HEK293 (cell line): ENCODE results near the gene PPAT.
A peak's percentile ranks its signal among the peaks of the same experiment; 100 is the strongest.

ENCODE experiments used
- GLIS1 ChIP-seq: fragments of 450-650 bp; formaldehyde crosslinking; IDR thresholded peaks from 2 replicates; pipeline ENCODE4 v1.5.1; 2016; ENCODE audit warnings: missing biosample characterization, missing genetic modification characterization
- IKZF3 ChIP-seq: fragments of 450-650 bp; IDR thresholded peaks from 2 replicates; pipeline ENCODE4 v1.5.0; 2018; ENCODE audit warnings: missing biosample characterization, mild to moderate bottlenecking, missing genetic modification characterization, moderate library complexity
- KLF16 ChIP-seq: fragments of 450-650 bp; formaldehyde crosslinking; IDR thresholded peaks from 2 replicates; pipeline ENCODE4 v1.5.1; 2017; ENCODE audit warnings: missing biosample characterization, missing genetic modification characterization
- PRDM1 ChIP-seq: fragments of 450-650 bp; formaldehyde crosslinking; IDR thresholded peaks from 2 replicates; pipeline ENCODE4; 2016; ENCODE audit warnings: missing biosample characterization, missing genetic modification characterization
- ZNF266 ChIP-seq: fragments of 450-650 bp; formaldehyde crosslinking; IDR thresholded peaks from 2 replicates; pipeline ENCODE4 v1.5.1; 2016; ENCODE audit warnings: missing biosample characterization, missing genetic modification characterization, low read depth
- ZNF394 ChIP-seq: fragments of 450-650 bp; formaldehyde crosslinking; IDR thresholded peaks from 2 replicates; pipeline ENCODE4 v1.5.1; 2016; ENCODE audit warnings: missing biosample characterization, missing genetic modification characterization, mild to moderate bottlenecking, moderate library complexity, borderline replicate concordance
- ZNF404 ChIP-seq: fragments of 450-650 bp; formaldehyde crosslinking; IDR thresholded peaks from 2 replicates; pipeline ENCODE4 v1.5.1; 2017; ENCODE audit warnings: missing biosample characterization, missing genetic modification characterization
- ZNF560 ChIP-seq: fragments of 450-650 bp; formaldehyde crosslinking; IDR thresholded peaks from 2 replicates; pipeline ENCODE4 v1.5.1; 2017; ENCODE audit warnings: missing biosample characterization, missing genetic modification characterization, borderline replicate concordance
- ZNF571 ChIP-seq: fragments of 450-650 bp; formaldehyde crosslinking; IDR thresholded peaks from 2 replicates; pipeline ENCODE4 v1.5.0; 2017; ENCODE audit warnings: missing biosample characterization, missing genetic modification characterization
- TF ChIP-seq, protein P1 (sequence below): fragments of 450-650 bp; formaldehyde crosslinking; IDR thresholded peaks from 2 replicates; pipeline ENCODE4 v1.5.1; 2016; ENCODE audit warnings: missing biosample characterization, missing genetic modification characterization, borderline replicate concordance
- TF ChIP-seq, protein P2 (sequence below): fragments of 450-650 bp; formaldehyde crosslinking; IDR thresholded peaks from 2 replicates; pipeline ENCODE4 v1.5.1; 2016; ENCODE audit warnings: missing biosample characterization, missing genetic modification characterization
- TF ChIP-seq, protein P3 (sequence below): fragments of 450-650 bp; formaldehyde crosslinking; IDR thresholded peaks from 2 replicates; pipeline ENCODE4 v1.5.1; 2017; ENCODE audit warnings: missing biosample characterization, missing genetic modification characterization
- TF ChIP-seq, protein P4 (sequence below): fragments of 450-650 bp; formaldehyde crosslinking; IDR thresholded peaks from 2 replicates; pipeline ENCODE4 v1.5.1; 2016; ENCODE audit warnings: missing biosample characterization, missing genetic modification characterization
- TF ChIP-seq, protein P5 (sequence below): fragments of 450-650 bp; formaldehyde crosslinking; IDR thresholded peaks from 2 replicates; pipeline ENCODE4 v1.5.1; 2017; ENCODE audit warnings: missing biosample characterization, missing genetic modification characterization
- TF ChIP-seq, protein P6 (sequence below): fragments of 450-650 bp; formaldehyde crosslinking; IDR thresholded peaks from 2 replicates; pipeline ENCODE4 v1.5.1; 2016; ENCODE audit warnings: missing biosample characterization, missing genetic modification characterization

The PPAT gene

DNA sequence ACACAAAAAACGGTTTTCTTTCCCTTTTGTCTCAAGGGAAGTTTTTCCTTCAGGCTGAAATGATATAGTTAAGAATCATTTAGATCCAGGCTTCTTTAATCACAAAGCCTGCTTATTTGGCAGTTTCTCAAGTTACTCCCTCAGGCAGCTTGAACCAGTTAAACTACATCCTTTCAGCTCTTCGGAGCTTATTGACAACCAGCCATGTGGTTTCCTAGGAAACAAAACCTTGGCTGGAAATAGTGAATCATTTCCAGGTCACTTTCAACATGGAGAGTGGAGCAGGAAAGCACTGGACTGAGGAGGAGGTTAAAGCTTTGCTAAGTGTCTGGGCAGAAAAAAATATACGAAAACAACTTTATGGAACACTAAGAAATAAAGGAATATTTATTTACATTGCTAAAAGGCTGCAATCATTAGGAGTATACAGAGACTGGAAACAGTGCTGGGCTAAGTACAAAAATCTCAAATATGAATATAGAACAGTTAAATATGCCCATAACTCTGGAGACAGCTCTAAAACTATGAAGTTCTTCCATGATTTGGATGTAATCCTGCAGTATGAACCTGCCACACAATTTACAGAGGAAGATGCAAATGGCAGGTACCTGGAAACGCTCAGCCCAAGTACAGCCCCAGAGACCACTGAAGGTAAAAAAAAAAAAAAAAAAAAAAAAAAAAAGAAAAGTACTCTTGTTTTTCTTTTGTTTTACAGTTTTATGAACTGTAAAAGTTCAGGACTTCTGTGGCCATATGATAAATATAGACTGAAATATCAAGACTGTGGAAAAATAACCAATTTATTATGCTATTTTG lies 25.0 kb downstream of the PPAT start (continued):
- TF ChIP-seq, protein P1, sequence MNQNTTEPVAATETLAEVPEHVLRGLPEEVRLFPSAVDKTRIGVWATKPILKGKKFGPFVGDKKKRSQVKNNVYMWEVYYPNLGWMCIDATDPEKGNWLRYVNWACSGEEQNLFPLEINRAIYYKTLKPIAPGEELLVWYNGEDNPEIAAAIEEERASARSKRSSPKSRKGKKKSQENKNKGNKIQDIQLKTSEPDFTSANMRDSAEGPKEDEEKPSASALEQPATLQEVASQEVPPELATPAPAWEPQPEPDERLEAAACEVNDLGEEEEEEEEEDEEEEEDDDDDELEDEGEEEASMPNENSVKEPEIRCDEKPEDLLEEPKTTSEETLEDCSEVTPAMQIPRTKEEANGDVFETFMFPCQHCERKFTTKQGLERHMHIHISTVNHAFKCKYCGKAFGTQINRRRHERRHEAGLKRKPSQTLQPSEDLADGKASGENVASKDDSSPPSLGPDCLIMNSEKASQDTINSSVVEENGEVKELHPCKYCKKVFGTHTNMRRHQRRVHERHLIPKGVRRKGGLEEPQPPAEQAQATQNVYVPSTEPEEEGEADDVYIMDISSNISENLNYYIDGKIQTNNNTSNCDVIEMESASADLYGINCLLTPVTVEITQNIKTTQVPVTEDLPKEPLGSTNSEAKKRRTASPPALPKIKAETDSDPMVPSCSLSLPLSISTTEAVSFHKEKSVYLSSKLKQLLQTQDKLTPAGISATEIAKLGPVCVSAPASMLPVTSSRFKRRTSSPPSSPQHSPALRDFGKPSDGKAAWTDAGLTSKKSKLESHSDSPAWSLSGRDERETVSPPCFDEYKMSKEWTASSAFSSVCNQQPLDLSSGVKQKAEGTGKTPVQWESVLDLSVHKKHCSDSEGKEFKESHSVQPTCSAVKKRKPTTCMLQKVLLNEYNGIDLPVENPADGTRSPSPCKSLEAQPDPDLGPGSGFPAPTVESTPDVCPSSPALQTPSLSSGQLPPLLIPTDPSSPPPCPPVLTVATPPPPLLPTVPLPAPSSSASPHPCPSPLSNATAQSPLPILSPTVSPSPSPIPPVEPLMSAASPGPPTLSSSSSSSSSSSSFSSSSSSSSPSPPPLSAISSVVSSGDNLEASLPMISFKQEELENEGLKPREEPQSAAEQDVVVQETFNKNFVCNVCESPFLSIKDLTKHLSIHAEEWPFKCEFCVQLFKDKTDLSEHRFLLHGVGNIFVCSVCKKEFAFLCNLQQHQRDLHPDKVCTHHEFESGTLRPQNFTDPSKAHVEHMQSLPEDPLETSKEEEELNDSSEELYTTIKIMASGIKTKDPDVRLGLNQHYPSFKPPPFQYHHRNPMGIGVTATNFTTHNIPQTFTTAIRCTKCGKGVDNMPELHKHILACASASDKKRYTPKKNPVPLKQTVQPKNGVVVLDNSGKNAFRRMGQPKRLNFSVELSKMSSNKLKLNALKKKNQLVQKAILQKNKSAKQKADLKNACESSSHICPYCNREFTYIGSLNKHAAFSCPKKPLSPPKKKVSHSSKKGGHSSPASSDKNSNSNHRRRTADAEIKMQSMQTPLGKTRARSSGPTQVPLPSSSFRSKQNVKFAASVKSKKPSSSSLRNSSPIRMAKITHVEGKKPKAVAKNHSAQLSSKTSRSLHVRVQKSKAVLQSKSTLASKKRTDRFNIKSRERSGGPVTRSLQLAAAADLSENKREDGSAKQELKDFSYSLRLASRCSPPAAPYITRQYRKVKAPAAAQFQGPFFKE (tag by site-specific recombination): no peak
- TF ChIP-seq, protein P2, sequence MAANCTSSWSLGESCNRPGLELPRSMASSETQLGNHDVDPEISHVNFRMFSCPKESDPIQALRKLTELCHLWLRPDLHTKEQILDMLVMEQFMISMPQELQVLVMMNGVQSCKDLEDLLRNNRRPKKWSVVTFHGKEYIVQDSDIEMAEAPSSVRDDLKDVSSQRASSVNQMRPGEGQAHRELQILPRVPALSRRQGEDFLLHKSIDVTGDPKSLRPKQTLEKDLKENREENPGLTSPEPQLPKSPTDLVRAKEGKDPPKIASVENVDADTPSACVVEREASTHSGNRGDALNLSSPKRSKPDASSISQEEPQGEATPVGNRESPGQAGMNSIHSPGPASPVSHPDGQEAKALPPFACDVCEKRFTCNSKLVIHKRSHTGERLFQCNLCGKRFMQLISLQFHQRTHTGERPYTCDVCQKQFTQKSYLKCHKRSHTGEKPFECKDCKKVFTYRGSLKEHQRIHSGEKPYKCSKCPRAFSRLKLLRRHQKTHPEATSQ (tag by site-specific recombination): no peak
- TF ChIP-seq ZNF404 (tag by site-specific recombination) (no peak), ZNF394 (no peak), PRDM1 (tag by site-specific recombination) (peak; percentile 80), KLF16 (no peak), IKZF3 (tag by site-specific recombination) (0 out of 2 replicates have a peak, but pooled peaks have one; percentile 22), ZNF560 (no peak), ZNF571 (tag by site-specific recombination) (no peak), GLIS1 (tag by site-specific recombination) (no peak), ZNF266 (tag by site-specific recombination) (no peak)
- TF ChIP-seq, protein P3, sequence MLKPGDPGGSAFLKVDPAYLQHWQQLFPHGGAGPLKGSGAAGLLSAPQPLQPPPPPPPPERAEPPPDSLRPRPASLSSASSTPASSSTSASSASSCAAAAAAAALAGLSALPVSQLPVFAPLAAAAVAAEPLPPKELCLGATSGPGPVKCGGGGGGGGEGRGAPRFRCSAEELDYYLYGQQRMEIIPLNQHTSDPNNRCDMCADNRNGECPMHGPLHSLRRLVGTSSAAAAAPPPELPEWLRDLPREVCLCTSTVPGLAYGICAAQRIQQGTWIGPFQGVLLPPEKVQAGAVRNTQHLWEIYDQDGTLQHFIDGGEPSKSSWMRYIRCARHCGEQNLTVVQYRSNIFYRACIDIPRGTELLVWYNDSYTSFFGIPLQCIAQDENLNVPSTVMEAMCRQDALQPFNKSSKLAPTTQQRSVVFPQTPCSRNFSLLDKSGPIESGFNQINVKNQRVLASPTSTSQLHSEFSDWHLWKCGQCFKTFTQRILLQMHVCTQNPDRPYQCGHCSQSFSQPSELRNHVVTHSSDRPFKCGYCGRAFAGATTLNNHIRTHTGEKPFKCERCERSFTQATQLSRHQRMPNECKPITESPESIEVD: peak; percentile 92
- TF ChIP-seq, protein P4, sequence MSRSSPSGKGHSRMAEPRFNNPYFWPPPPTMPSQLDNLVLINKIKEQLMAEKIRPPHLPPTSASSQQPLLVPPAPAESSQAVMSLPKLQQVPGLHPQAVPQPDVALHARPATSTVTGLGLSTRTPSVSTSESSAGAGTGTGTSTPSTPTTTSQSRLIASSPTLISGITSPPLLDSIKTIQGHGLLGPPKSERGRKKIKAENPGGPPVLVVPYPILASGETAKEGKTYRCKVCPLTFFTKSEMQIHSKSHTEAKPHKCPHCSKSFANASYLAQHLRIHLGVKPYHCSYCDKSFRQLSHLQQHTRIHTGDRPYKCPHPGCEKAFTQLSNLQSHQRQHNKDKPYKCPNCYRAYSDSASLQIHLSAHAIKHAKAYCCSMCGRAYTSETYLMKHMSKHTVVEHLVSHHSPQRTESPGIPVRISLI (tag by site-specific recombination): peak; percentile 67; the same call in 1 of the 2 replicates
- TF ChIP-seq, protein P5, sequence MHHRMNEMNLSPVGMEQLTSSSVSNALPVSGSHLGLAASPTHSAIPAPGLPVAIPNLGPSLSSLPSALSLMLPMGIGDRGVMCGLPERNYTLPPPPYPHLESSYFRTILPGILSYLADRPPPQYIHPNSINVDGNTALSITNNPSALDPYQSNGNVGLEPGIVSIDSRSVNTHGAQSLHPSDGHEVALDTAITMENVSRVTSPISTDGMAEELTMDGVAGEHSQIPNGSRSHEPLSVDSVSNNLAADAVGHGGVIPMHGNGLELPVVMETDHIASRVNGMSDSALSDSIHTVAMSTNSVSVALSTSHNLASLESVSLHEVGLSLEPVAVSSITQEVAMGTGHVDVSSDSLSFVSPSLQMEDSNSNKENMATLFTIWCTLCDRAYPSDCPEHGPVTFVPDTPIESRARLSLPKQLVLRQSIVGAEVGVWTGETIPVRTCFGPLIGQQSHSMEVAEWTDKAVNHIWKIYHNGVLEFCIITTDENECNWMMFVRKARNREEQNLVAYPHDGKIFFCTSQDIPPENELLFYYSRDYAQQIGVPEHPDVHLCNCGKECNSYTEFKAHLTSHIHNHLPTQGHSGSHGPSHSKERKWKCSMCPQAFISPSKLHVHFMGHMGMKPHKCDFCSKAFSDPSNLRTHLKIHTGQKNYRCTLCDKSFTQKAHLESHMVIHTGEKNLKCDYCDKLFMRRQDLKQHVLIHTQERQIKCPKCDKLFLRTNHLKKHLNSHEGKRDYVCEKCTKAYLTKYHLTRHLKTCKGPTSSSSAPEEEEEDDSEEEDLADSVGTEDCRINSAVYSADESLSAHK (tag by site-specific recombination): peak; percentile 51
- TF ChIP-seq, protein P6, sequence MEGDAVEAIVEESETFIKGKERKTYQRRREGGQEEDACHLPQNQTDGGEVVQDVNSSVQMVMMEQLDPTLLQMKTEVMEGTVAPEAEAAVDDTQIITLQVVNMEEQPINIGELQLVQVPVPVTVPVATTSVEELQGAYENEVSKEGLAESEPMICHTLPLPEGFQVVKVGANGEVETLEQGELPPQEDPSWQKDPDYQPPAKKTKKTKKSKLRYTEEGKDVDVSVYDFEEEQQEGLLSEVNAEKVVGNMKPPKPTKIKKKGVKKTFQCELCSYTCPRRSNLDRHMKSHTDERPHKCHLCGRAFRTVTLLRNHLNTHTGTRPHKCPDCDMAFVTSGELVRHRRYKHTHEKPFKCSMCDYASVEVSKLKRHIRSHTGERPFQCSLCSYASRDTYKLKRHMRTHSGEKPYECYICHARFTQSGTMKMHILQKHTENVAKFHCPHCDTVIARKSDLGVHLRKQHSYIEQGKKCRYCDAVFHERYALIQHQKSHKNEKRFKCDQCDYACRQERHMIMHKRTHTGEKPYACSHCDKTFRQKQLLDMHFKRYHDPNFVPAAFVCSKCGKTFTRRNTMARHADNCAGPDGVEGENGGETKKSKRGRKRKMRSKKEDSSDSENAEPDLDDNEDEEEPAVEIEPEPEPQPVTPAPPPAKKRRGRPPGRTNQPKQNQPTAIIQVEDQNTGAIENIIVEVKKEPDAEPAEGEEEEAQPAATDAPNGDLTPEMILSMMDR (tag by site-specific recombination): no peak
